Panc1 (cell line): Measurements from ENCODE around the gene CDC42. TPM values are rescaled to one million over a fixed set of nuclear protein-coding genes. Genes with fewer than 3 reads are reported as not detected.

Experiments
- ATAC-seq: fragments of 200-7000 bp; cut with Tn5 transposase; 2 replicates; pipeline ENCODE4 v1.9.1; 2020; ENCODE audit warnings: mild to moderate bottlenecking, moderate library complexity
- BruUV-seq: library from RNA; stranded (reverse); fragments of 400-500 nt; replicated peaks from 2 replicates; lab custom pipeline; 2021; lab: Mats Ljungman, UMichigan
- CTCF ChIA-PET: fragments of 300-600 bp; sonication (Branson Sonifier 250); formaldehyde crosslinking; loops from one replicate; lab custom pipeline; 2022; ENCODE audit warnings: antibody characterized with exemption; lab: Charles Lee
- POLR2A ChIA-PET: fragments of 300-600 bp; sonication (Branson Sonifier 250); formaldehyde crosslinking; loops from one replicate; lab custom pipeline; 2022; ENCODE audit warnings: antibody characterized with exemption; lab: Charles Lee
- DNase-seq: peaks from one replicate; pipeline ENCODE4 v3.0.0-alpha.2; 2010; ENCODE audit warnings: low read depth, low spot score
- H3K27ac ChIP-seq: 2 replicates; pipeline ENCODE4 v1.5.1; 2011; ENCODE audit warnings: mild to moderate bottlenecking, low read length, inconsistent platforms
- H3K27me3 ChIP-seq: fragments of 200-500 bp; sonication (Bioruptor generic); 2 replicates; pipeline ENCODE4 v1.6.0; 2014; ENCODE audit warnings: low read length, inconsistent platforms; ENCODE audit not compliant: control insufficient read depth, insufficient read depth
- H3K36me3 ChIP-seq: fragments of 200-500 bp; sonication (Bioruptor generic); 2 replicates; pipeline ENCODE4 v1.5.1; 2014; ENCODE audit warnings: inconsistent platforms, mild to moderate bottlenecking, low read length, moderate library complexity; ENCODE audit not compliant: control insufficient read depth, insufficient read depth
- H3K4me1 ChIP-seq: 2 replicates; pipeline ENCODE4 v1.5.1; 2011; ENCODE audit warnings: inconsistent platforms, mild to moderate bottlenecking, low read length, moderate library complexity; ENCODE audit not compliant: control insufficient read depth, insufficient read depth
- H3K4me3 ChIP-seq, 2 experiments: 2 replicates each; pipeline ENCODE4 v1.5.1; 2011 to 2012; ENCODE audit warnings: low read depth in 2 of 2, low read length in 2 of 2, mild to moderate bottlenecking in 2 of 2, inconsistent platforms in 1 of 2, moderate library complexity in 1 of 2
- H3K9me3 ChIP-seq: fragments of 200-500 bp; sonication (Bioruptor generic); 2 replicates; pipeline ENCODE4 v1.5.1; 2014; ENCODE audit warnings: low read depth, mild to moderate bottlenecking, inconsistent platforms, low read length, moderate library complexity; ENCODE audit not compliant: control insufficient read depth, insufficient read depth
- POLR2AphosphoS5 ChIP-seq: IDR thresholded peaks from 2 replicates; pipeline ENCODE4 v1.6.1; 2012; ENCODE audit warnings: mild to moderate bottlenecking, low read depth, low read length, moderate library complexity
- SIN3A ChIP-seq: IDR thresholded peaks from 2 replicates; pipeline ENCODE4 v1.6.1; 2012; ENCODE audit warnings: low read depth, mild to moderate bottlenecking, low read length, moderate library complexity, borderline replicate concordance; ENCODE audit not compliant: insufficient read depth
- TCF7L2 ChIP-seq: IDR thresholded peaks from 2 replicates; pipeline ENCODE4 v1.6.1; 2011; ENCODE audit warnings: mild to moderate bottlenecking, low read depth, low read length, inconsistent platforms
- in situ Hi-C: cut with HindIII; loops from 2 replicates; pipeline ENCODE4 v1.10.0; 2016; ENCODE audit warnings: low sequenced_read_pairs, low pct_unique_long_range_greater_than_20kb
- intact Hi-C: fragments of 100-400 bp; cut with micrococcal nuclease; formaldehyde crosslinking; loops from one replicate; pipeline ENCODE4 v1.10.0; 2022; ENCODE audit not compliant: unreplicated experiment
- total RNA-seq: library from RNA; stranded (reverse); gene quantifications from one replicate; pipeline ENCODE4 v1.2.1, GENCODE V29; 2021; ENCODE audit not compliant: unreplicated experiment
- TF ChIP-seq, protein P1 (sequence below): fragments of 450-650 bp; IDR thresholded peaks from 2 replicates; pipeline ENCODE4 v1.5.1; 2017; ENCODE audit warnings: mild to moderate bottlenecking
- TF ChIP-seq, protein P2 (sequence below), 2 experiments: IDR thresholded peaks; 2 replicates each; pipeline ENCODE4 v1.6.1; 2011 to 2012; ENCODE audit warnings: low read depth in 2 of 2, control low read depth in 1 of 2, low read length in 1 of 2, mild to moderate bottlenecking in 1 of 2, moderate library complexity in 1 of 2; ENCODE audit not compliant: insufficient read depth in 1 of 2

CDC42 gene
- total RNA-seq, 1 experiment from 2014 or later, result 240 TPM

DNA sequence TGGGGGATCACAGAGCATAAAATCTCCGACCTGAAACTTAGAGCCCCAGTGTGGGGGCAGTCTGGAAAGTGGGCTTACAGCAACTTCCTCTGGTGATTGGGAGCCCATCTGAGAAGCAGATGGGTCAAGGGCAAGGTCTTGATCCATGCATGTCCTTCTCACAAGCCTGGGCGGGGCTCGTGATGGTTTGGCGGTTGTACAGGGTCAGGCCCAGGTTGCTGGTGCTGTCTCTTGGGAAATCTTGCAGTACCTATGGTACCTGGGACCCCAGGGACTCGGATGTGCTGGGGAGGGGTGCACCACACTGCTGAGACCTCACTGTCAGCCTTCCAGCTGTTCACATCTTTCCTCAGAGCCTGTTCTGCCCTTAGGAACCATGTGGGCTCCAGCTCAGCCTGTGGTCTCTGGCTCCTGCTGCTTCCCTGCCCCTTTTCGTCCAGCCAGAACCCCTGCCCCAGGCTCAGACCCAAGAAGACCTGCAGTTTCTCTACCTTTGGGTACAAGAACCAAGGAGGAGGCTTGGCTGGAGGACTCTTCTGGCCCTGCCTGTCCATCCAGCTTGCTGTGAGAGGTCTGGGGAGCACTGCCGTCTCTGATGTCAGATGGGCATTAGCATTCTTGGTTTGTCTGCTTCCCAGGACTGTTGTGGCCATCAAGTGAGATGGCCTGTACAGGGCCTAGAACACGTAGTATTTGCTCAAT lies 65.9 kb downstream of the CDC42 start:
- no peak for DNase-seq
- Histone ChIP-seq H3K4me3 (no peak overlapping the region), H3K36me3 (no peaks in the 10 kb centered on the region), H3K27ac (no peak overlapping the region), H3K9me3 (no peaks in the 10 kb centered on the region), H3K27me3 (no peaks in the 10 kb centered on the region), H3K4me1 (peaks cover 15% of the 10 kb centered on the region)
- TF ChIP-seq TCF7L2 (no peak), SIN3A (no peak), POLR2AphosphoS5 (no peak)
- TF ChIP-seq, protein P1, sequence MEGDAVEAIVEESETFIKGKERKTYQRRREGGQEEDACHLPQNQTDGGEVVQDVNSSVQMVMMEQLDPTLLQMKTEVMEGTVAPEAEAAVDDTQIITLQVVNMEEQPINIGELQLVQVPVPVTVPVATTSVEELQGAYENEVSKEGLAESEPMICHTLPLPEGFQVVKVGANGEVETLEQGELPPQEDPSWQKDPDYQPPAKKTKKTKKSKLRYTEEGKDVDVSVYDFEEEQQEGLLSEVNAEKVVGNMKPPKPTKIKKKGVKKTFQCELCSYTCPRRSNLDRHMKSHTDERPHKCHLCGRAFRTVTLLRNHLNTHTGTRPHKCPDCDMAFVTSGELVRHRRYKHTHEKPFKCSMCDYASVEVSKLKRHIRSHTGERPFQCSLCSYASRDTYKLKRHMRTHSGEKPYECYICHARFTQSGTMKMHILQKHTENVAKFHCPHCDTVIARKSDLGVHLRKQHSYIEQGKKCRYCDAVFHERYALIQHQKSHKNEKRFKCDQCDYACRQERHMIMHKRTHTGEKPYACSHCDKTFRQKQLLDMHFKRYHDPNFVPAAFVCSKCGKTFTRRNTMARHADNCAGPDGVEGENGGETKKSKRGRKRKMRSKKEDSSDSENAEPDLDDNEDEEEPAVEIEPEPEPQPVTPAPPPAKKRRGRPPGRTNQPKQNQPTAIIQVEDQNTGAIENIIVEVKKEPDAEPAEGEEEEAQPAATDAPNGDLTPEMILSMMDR, result no peak
- TF ChIP-seq, protein P2, sequence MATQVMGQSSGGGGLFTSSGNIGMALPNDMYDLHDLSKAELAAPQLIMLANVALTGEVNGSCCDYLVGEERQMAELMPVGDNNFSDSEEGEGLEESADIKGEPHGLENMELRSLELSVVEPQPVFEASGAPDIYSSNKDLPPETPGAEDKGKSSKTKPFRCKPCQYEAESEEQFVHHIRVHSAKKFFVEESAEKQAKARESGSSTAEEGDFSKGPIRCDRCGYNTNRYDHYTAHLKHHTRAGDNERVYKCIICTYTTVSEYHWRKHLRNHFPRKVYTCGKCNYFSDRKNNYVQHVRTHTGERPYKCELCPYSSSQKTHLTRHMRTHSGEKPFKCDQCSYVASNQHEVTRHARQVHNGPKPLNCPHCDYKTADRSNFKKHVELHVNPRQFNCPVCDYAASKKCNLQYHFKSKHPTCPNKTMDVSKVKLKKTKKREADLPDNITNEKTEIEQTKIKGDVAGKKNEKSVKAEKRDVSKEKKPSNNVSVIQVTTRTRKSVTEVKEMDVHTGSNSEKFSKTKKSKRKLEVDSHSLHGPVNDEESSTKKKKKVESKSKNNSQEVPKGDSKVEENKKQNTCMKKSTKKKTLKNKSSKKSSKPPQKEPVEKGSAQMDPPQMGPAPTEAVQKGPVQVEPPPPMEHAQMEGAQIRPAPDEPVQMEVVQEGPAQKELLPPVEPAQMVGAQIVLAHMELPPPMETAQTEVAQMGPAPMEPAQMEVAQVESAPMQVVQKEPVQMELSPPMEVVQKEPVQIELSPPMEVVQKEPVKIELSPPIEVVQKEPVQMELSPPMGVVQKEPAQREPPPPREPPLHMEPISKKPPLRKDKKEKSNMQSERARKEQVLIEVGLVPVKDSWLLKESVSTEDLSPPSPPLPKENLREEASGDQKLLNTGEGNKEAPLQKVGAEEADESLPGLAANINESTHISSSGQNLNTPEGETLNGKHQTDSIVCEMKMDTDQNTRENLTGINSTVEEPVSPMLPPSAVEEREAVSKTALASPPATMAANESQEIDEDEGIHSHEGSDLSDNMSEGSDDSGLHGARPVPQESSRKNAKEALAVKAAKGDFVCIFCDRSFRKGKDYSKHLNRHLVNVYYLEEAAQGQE (IDR thresholded peaks at IDR 0.05; ENCODE audit: insufficient read depth in 1 of 2, low read depth in 2 of 2, low read length in 1 of 2), result no peak
- no peak for ATAC-seq
- intact Hi-C loops (no loop called here), in situ Hi-C loops (no loop called here)
- ChIA-PET POLR2A (no interaction called here), CTCF (interaction anchor here (0.6 kb wide), 1 partner anchor 66 kb away, joined by 6 read pairs; the partner anchor contains the start of gene CDC42)
- no TSS peak for BruUV-seq

DNA sequence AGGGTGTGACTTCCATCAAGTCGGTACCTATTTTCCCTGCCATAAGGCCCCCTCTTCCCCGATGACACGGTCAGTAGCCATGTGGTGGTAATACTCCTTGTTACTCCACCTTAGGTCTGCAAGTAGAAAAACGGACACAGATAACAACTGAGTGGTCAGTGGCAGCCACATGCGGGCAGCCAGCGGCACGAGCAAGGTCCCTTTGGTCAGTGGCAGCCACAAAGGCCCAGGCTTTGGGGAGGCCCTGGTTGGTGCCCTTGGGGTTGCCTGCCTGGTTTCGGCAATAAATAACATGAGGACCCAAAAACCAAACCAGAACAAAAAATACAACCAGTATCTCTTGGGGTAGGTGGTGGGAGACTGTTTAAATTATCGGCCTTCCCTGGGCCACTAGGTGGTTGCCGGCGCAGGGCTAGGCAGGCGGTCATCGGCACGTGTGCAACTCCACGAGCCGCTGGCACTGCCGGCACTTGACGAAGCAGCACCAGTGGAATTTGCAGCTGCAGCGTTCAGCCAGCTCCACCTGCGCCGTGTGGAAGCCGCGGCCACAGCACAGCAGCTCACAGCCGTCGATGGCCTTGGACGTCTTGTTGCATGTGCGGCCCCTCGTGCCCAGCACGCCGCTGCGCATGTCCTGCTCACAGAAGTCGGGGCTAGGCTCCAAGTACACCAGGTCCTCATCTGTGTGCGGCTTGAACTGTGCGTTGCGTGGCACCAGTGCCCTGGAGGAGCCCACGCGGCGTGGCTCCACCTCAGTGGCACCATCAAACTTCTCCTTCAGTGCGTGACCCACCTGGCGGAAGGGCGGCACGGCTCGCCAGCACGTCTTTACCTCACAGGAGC lies 67.3 kb downstream of the CDC42 start:
- in situ Hi-C loops, result no loop called here
- Histone ChIP-seq H3K9me3 (no peaks in the 10 kb centered on the region), H3K27me3 (no peaks in the 10 kb centered on the region), H3K27ac (no peak overlapping the region), H3K4me3 (no peak overlapping the region), H3K36me3 (no peaks in the 10 kb centered on the region), H3K4me1 (peaks cover 7% of the 10 kb centered on the region; the same call in 1 of the 2 replicates)
- BruUV-seq, result no TSS peak
- ChIA-PET POLR2A (no interaction called here), CTCF (no interaction called here)
- TF ChIP-seq, protein P1, result no peak
- no peak for TF ChIP-seq POLR2AphosphoS5
- TF ChIP-seq, protein P2 (IDR thresholded peaks at IDR 0.05; ENCODE audit: insufficient read depth in 1 of 2, low read depth in 2 of 2, low read length in 1 of 2), result no peak
- no peak for TF ChIP-seq SIN3A
- TF ChIP-seq TCF7L2, result no peak
- ATAC-seq (no peak), DNase-seq (no peak)
- intact Hi-C loops, result no loop called here
